AML-193 (cell line): ENCODE data around the gene PFDN1.
"Not testable (repeated sequence)": the region's sequence is repeated elsewhere in the genome, so short reads cannot be mapped to it uniquely, and the experiment has no call there.

ENCODE experiments used
- DNase-seq, 2 experiments: peaks; one replicate each; lab custom pipeline; 2025; lab: John Stamatoyannopoulos, UW

PFDN1 gene, protein sequence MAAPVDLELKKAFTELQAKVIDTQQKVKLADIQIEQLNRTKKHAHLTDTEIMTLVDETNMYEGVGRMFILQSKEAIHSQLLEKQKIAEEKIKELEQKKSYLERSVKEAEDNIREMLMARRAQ

DNA sequence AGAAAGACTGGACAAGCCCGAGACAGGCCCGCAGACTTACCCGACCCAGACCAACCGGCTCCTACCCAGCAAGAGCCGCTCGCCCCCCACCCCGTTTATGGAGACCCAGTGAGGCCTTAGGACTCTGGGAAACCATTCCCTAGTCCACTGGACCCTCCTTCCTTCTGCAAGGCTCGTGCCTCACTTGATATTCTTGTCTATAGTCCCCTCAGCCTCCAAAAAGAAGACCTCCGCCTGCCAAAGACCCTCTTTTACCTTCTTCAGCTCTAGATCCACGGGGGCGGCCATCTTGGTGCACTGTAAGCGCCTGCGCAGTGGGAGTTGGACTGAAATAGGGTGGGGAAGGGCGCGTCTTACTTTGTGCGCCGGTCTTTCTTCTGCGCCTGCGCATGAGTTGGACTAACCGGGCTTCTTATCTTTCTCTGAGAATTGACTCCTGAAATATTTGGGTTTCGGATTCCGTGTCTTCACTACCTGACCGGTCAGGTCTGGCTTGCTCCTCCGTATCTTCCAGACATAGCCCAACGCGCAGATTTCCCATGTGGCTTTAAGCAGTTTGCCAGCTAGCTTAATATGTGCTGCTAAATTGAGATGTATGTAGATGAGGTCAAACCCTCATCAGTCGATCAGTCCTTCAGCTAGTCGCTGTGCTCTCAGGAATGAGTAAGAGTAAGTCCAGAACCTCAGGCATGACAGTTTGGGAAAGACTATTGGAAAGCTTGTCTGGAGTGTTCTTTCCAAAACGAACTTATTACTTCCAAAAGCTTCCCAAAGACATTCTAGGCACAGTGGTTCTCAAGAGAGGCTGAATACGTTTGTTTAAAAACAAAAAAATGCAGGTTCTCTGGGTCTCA lies at the start of gene PFDN1:
Gene PFDN1 (minus strand): TSS at position 316 of the 854 bp plus-strand sequence. CDS start 28 bp downstream, at position 288.
- peak; percentile 93 to 94 for DNase-seq

DNA sequence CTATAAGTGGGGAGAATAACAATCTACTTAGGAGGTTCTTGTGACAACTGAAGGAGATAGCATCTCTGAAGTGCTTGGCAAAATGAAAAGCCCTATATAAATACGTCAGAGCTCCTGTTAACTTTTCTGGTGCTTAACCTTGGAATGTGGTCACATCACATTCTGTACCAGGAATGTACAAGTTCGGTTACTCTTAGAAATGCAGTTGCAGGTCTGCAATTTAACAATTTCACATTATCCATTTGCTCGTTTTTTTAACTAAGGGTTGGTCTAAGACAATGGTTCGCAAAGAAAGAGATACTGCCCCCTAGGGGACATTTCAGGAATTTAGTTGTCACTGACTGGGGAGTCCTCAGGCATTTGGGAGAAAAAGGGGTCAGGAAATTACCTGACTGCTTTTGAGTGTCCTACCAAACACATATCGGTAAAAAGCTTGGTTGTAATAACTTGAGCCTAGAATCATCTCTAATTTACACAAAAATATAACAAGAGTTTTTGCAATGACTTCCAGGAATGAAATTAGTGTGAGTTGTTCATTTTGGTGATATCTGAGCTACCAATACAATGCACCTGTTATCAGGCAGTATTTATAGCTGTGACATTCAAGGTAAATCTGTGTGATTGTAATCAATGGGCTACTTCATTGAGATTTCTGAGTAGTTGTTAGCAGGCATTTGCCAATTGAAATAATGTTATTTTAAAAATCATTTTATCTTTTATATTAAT lies 48.9 kb upstream of the PFDN1 start:
- DNase-seq = peak; percentile 57 to 65

DNA sequence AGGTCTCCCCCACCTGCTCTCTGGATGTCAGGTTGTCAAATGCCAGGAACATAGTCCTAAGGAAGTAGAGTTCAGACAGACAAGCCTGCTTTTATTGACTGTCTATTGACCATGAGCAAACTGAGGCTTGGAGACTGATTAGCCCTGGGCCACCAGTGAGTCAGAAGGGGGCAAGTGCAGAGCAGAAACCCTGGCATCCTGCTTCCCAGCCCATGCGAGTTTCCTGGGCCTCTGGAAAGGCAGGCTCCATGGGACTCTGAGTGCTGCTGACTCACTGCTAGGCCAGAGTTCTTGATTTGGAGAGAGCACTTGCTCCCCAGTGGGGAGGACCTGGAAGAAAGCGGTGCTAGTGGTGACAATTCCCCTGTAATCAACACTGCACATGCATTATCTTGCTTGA lies 46.3 kb upstream of the PFDN1 start:
- no peak for DNase-seq

DNA sequence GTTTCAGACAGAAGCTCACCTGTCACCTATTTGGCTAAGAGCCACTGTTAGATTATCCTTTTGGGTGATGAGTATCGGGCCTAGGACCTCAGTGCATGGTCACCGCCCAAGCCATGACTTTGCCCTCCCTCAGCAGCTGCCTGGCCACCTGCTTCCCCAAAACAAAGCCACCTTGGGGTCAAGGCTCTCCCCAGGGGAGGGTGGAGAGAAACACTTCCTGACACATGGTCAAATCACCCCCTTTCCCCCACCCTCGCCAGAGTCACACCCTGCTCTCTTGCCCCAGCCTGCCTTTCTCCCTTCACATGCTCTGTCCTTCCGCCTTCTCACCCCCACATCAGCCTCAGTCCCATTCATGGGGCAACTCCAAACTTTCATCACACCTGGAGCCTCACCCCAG lies 45.2 kb upstream of the PFDN1 start:
- no peak for DNase-seq

DNA sequence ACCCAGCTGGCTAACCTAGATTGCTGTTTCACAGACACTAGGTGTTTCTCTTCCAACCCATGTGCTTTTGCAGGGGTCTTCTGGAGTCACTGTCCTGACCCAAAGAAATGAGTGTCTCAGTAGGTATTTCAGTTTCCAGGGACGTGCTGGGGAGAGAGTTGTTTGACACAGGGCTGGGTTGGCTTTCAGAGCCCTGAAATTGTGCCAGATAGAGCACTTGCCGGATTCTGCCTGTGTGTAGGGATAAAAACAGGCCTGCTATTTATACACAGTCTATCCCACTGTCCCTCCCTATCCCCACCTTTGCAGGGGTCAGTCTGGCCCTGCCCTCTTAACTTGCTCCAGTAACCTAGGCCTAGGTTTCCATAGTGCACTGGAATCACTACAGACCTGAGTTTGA lies 44.5 kb upstream of the PFDN1 start:
- DNase-seq = no peak

DNA sequence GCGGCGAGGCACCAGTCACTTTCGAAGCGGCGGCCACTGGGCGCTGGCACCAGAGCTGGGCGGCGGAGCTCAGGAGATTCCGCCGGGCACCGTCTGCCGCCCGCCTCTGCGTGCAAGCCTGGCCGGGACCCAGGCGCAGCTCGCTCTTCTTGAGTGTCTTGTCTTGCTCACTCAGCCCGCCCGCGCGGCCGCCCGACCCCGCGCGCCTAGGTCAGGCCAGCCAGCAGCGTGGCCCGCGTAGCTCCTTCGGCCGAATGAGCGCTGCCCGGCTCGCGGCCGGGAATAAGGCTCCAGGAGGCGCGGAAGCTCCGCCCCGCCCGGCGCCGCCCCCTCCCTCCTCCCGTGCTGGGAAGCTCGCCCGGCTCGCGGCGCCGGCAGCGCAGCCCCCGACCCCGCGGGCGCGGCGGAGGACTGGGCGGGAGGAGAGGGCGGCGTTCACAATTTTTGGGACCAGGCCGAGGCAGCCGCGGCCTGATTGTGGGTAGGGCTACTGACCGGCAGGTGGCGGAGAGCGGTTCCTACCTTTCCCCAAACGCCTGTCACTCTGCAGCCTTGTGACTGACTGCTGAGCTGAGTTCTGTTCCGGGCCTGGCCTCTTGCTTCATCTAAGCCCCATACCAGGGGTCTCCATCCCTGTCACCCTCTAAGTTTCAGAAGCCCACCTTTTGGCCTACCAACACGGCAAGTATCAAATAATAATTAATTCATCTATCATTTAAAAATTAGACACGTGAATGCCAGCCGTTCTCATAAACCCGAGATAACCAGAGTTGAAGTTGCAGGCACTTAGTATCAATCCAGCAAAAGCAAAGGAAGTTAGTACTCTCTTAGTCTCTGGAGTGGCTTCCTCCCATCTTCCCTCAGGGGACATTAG lies 43.7 kb upstream of the PFDN1 start, which contains the start of gene HBEGF:
Gene HBEGF (minus strand): TSS at position 256 of the 874 bp plus-strand sequence. CDS start 275 bp downstream, outside the sequence.
- peak; percentile 64 to 65 for DNase-seq

DNA sequence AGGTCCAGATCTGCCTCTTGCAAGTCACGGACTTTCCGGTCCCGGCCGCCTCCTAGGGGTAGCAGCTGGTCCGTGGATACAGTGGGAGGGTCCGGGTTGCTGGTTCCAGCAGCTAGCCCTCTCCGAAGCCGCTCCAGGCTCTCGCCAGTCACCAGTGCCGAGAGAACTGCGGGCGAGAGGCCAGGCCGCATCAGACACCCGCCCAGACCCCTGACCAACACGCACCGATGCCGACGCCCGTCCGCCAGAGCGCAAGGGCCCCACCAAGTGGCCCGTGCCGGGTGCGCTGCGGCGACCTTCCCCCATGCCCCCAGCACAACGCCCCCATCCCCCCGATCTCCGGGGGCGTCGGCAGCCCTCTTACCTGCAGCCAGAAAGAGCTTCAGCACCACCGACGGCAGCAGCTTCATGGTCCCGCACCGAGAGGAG lies 43.0 kb upstream of the PFDN1 start:
- DNase-seq = peak in 1 of 2 experiments; percentile 46

DNA sequence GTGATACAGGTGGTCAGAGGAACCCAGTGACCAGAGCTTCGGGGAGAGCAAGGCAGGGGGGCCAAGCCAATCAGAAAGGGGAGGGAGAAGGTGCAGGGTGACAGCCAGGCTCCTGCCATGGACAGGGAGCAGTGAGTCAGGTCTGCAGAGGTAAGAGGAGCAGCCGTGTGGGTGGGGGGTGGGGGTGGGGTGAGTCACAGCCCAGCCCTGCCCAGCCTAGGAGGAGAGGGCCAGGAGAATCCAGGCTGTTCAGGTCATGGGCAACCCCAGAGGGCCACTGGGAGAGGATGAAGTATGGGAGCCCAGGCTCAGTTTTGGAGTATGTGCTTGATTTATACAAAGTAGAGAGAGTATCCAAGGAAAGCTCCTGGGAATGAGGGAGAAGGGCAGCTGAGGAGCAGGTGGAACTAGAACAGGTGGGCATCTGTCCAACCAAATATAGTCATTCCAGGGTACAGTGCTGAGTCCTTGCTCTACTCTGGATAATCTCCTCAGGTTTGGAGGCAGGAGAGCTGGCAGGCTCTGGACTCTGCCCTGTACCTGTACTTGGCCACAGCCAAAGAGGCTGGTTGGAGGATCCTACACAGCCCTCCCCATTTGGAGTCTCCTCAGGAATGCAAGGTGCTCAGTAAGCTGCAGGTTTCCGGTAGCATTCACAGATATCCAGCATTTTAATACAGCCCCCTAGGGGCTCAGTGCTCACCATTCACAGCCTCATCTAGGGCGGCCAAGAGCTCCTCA lies 42.0 kb upstream of the PFDN1 start:
- no peak for DNase-seq

DNA sequence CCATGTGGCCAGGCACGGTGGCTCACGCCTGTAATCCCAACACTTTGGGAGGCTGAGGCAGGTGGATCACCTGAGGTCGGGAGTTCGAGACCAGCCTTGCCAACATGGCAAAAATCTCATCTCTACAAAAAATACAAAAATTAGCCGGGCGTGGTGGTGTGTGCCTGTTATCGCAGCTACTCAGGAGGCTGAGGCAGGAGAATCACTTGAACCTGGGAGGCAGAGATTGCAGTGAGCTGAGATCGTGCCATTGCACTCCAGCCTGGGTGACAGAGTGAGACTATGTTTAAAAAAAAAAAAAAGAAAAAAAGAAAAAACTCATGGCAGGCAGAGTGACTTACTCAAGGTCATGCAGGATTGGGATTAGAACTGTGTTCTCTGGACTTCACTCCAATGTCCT lies 40.9 kb upstream of the PFDN1 start:
- not testable (repeated sequence) for DNase-seq

DNA sequence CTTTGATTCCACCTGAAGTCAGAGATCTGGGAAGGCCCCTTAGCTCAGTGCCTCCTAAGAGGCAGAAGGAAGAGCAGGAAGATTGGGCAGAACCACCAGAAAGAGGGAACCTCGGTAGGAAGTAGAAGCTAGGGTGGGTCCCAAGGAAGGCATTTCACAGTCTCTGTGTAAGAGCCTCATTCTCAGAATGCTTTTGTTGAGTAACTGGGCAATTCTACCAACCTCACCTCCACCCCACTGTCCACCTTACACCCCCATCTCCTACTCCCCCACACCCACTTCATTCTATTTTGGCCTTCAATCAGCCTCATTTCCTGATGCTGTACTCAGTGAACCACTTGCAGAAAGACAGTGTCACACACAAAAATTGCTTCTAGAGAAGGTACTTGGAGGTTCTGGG lies 40.0 kb upstream of the PFDN1 start:
- no peak for DNase-seq

DNA sequence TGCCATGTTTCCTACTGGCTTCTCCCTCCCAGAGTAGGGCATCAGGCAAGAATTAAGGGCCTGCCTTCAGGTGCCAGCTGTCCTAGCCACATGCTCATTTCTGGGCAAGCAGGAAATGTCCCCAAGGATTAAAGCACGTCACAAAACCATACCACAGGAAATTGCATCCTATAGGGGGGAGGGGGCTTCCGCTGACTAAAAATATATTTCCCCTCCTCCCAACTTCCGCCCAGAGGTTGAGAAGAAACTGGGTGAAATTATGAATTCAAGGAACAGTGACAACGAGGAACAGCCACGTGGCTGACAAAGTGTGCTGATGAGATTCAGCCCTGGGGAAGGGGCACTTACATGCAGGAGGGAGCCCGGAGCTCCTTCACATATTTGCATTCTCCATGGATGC lies 39.4 kb upstream of the PFDN1 start:
- peak; percentile 89 to 94 for DNase-seq

DNA sequence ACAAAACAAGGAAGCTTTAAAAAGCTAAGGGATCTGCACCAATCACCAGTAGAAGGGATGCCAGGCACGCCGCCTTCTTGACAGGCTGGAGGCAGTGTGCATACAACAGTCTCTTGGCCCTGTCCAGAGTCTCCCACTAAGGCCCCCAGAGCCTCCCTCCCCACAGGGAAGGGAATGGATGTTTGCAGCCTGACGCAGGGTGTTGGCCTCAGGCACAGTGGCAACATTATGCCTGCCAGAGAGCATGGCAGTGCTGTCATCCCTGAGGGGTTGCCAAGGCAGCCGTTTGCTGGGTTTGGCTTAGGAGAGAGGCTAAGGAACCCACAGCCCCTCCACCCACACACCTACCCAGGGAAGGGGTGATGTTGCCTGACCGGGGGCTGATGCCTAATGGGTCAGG lies 38.7 kb upstream of the PFDN1 start:
- no peak for DNase-seq

DNA sequence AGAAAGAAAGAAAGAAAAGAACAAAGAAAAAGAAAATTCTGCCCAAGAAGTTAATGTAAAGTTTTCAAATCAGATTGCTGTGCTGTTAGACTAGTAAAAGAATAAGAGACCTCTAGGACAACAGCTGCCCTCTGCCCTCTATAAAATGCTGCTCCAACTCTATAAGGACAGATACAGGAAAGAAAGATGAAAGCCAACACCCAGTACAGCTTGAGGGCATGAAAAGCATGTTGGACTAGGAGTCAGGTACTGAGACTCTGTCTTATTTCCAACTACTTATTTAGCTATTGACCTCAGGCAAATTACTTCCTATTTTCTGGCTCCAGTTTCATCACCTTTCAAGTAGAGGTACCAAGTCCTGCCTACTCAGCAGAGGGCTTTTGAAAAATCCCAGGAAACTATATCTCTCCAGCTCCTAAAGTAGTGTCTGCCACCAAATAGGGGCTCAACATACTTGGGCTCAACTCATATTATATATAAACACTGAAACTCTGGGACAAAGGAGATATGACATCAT lies 37.8 kb upstream of the PFDN1 start:
- DNase-seq = peak; percentile 43 to 59

DNA sequence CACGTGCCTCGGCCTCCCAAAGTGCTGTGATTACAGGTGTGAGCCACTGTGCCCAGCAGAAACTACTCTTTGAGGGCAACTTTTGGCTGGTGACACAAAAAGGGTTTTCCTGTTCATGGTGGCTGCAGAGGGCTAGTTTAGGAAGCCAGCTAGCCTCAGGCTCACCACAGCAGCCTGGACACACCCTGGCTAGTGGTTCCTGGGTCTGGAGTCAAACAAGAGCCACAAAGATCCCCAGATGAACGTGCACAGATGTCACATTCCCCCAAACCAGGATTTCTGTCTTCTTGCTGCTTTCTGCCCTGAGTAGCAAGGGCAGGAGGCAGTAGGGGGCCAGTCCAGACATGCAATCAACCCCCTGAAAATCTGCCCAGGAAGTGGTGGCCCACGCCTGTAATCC lies 36.7 kb upstream of the PFDN1 start:
- no peak for DNase-seq

DNA sequence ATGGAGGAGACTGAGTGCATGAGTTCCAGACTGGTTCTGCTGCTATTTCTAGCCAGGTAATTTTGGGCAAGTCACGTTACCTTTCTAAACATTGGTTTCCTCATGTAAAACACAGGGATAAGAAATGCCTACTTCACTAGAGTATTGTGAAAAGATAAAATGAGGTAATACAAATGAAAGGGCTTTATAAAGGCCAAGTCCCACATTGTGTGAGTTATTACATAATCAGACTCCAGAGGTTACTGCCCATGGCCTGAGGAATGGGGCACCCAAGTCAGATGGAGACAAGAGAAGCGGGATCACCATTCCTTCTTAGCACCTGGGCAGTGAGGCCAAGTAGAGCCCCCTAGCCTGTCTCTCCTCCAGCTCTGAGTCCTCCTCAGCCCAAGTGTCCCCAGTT lies 36.0 kb upstream of the PFDN1 start:
- DNase-seq = peak in 1 of 2 experiments; percentile 15

DNA sequence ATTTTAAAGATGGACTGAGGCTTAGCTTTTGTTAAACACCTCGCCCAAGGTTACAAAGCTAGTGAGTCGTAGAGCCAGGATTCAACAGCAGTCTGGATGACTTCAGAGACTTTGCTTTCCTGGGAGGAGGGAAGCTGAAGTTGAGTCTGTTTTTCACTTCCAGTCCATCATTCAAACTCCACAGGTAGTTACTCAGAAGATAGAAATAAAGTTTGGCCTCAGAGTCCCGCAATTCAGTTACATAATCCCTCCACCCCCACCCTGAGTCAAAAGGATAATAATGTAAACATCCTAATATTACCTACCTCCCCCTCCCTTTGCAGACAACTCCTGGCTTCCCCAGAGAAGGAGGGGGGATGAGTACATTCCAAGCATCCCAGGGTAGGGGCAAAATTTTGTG lies 35.4 kb upstream of the PFDN1 start:
- no peak for DNase-seq

DNA sequence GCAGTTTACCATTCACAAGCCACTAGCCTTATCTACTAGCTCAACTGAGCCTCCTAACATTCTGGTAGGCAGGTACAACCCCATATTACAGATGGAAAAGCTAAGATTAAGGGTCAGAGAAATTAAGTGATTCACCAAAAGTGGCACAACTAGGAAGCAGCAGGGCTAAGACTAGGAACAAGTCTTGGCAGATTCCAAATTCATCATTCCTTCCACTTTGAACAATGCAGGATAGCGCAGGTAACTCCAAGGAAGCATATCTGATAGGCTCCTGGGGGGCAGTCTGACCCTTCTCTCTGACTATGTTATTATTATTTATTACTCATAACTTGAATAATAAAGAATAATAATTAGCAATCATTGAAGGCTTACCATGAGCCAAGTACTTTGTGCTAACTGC lies 35.0 kb upstream of the PFDN1 start:
- DNase-seq = no peak

DNA sequence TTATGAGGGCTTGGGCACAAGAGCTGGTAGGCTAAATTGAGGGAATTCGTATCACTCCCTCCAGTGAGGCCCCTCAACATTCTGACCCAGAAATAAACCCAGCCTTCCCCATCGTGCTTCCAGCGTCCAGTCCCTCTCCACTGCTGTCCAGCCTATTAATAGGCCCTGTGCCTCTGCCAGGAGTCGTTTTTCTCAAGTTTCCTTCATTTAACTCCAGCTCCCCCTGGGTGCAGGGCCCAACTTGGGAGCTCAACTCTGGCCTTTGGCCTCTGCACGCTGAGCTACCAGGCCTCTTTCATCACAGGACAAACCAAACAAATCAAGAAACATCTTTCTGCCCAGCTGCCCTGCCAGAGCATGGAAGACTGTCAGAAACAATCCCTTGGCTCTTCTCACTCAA lies 33.5 kb upstream of the PFDN1 start:
- DNase-seq = no peak

DNA sequence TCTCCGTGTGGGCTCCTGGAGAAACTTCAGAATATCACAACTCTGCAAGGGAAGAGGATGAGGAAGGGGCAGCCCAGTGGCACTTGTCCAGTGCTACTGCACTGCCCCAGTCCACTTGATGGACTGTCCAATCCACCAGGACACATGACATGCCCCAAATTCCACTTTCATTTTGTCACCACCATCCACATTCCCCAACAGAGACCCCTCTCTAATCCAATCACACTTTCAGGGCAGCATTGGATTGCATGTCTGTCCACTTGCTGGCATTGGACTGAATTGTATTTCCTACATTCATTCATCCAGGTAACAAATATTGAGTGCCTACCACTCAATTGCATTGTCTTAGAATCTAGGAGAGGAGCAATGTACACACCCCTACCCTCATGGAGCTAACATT lies 28.7 kb upstream of the PFDN1 start:
- no peak for DNase-seq

DNA sequence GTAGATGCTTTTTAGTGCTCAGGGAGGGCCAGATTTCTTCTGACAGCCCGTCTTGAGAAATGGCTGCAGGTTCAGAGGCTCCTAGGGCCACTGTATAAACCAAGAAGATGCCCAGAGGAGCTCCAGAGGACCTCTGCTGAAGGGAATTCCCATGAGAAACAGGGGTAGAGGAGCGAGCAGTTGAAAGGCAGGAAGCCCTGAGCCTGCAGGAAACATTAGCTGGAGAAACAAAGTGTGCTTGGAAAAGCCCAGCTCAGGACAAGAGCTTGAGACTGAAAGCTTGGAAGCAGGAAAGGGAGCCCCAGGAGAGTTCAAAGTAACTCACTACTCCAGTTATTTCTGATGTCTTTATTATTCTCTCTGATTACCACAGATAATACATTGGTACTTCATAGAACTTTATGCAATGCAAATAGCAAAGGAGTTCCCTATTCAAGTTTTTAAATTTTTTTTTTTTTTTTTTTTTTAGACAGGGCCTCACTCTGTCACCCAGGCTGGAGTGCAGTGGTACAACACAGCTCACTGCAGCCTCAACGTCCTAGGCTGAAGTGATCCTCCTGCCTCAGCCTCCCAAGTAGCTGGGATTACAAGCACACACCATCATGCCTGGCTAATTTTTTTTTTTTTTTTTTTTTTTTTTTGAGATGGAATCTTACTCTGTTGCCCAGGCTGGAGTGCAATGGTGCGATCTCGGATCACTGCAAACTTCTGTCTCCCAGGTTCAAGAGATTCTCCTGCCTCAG lies 27.0 kb upstream of the PFDN1 start:
- DNase-seq = no peak
